Neutrophil (primary cell): Measurements from ENCODE around the gene NDC1.

Experiments used
- H3K27ac ChIP-seq: fragments of 200-600 bp; sonication (generic); 2 replicates; pipeline ENCODE4 v1.5.1; 2016; ENCODE audit warnings: mild to moderate bottlenecking, moderate library complexity
- H3K27me3 ChIP-seq: fragments of 200-600 bp; sonication (generic); 2 replicates; pipeline ENCODE4 v1.6.0; 2016; ENCODE audit warnings: mild to moderate bottlenecking
- H3K36me3 ChIP-seq: fragments of 200-600 bp; sonication (generic); 2 replicates; pipeline ENCODE4 v1.5.1; 2017
- H3K4me1 ChIP-seq, 2 experiments: fragments of 200-600 bp in 1 of 2; sonication (generic) in 1 of 2; 1 replicate in 1 of 2; 2 replicates in 1 of 2; pipeline versions ENCODE4 v1.5.1 to v1.6.1; 2013 to 2016; ENCODE audit warnings: low read depth in 1 of 2, low read length in 1 of 2, mild to moderate bottlenecking in 1 of 2, moderate library complexity in 1 of 2; ENCODE audit not compliant: control insufficient read depth in 1 of 2, insufficient read depth in 1 of 2
- H3K4me3 ChIP-seq, 2 experiments: fragments of 200-600 bp in 1 of 2; sonication (generic) in 1 of 2; 1 replicate in 1 of 2; 2 replicates in 1 of 2; pipeline ENCODE4 v1.5.1; 2013 to 2016; ENCODE audit warnings: low read depth in 1 of 2, low read length in 1 of 2, mild to moderate bottlenecking in 1 of 2, moderate library complexity in 1 of 2
- H3K9me3 ChIP-seq: fragments of 200-600 bp; sonication (generic); 2 replicates; pipeline ENCODE4 v1.5.1; 2016
- TF ChIP-seq, protein P1 (sequence below): fragments of 200-600 bp; sonication (generic); IDR thresholded peaks from 2 replicates; pipeline ENCODE4 v1.5.1; 2016; ENCODE audit warnings: antibody characterized with exemption

Gene NDC1

DNA sequence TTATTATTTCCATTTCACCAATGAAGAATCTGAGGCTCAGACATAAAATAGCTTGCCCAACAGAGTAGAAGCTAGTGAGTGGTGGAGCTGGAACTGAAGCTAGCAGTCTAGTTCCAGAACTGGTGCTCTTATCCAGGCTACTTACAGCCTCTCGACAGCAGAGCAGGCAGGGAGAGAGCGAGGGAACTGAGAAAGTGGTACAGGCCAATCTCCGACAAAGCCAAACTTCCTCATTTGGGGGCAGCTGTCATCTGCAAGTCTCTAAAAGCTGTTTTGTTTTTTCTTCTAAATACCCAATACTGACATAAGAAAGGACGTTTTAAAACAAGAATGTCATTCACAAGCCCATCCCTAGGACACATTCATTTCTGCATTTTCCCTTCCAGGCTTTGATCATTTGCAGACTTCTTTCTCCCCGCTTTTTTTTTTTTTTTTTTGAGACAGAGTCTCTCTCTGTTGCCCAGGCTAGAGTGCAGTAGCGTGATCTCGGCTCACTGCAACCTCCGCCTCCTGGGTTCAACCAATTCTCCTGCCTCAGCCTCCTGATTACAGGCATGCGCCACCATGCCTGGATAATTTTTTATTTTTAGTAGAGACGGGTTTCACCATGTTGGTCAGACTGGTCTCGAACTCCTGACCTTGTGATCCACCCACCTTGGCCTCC is 31.5 kb upstream of the NDC1 start:
- Histone ChIP-seq H3K4me3 (no peak overlapping the region), H3K9me3 (no peaks in the 10 kb centered on the region), H3K27me3 (no peaks in the 10 kb centered on the region), H3K36me3 (peaks cover 88% of the 10 kb centered on the region), H3K4me1 (no peaks in the 10 kb centered on the region), H3K27ac (no peak overlapping the region)
- TF ChIP-seq, protein P1, sequence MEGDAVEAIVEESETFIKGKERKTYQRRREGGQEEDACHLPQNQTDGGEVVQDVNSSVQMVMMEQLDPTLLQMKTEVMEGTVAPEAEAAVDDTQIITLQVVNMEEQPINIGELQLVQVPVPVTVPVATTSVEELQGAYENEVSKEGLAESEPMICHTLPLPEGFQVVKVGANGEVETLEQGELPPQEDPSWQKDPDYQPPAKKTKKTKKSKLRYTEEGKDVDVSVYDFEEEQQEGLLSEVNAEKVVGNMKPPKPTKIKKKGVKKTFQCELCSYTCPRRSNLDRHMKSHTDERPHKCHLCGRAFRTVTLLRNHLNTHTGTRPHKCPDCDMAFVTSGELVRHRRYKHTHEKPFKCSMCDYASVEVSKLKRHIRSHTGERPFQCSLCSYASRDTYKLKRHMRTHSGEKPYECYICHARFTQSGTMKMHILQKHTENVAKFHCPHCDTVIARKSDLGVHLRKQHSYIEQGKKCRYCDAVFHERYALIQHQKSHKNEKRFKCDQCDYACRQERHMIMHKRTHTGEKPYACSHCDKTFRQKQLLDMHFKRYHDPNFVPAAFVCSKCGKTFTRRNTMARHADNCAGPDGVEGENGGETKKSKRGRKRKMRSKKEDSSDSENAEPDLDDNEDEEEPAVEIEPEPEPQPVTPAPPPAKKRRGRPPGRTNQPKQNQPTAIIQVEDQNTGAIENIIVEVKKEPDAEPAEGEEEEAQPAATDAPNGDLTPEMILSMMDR, result no peak

DNA sequence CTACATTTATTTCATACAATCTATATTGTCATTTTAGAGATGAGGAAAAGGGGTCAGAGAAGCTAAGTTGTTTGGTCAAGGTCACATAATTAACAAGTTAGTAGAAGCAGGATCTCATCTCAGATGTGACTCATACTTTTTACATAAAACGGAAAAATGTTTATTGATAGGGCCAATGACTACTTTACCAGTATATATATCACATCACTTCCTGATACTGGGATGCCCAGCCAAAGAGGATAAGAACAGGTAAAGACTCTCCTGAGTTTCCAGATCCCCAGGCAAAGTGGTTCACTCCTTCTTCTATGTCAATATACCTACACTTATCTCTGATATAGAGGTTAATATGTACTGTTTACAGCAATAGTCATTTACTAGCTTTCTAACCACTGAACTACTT is 30.5 kb upstream of the NDC1 start:
- Histone ChIP-seq H3K9me3 (no peaks in the 10 kb centered on the region), H3K27me3 (no peaks in the 10 kb centered on the region), H3K36me3 (peaks cover 87% of the 10 kb centered on the region), H3K4me3 (no peak overlapping the region), H3K27ac (no peak overlapping the region), H3K4me1 (no peaks in the 10 kb centered on the region)
- TF ChIP-seq, protein P1, result no peak

DNA sequence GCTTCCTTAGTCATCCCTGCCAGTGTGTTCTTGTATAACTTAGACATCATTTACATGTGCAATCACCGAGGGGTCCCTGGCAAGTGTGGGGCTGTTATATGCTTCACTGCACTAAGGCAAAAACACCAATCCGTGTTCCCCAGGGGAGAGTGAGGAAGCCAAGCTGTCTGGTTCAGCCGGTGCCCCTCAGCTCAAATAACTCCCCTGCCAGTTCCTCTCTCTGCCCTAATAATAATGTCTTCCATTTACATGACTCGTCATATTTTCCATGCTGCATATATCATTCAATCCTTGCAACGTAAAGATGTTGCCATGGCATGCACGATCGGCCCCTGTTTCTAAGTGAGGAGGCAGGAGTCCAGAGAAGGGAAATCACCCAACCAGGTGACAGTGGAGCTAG is 24.4 kb upstream of the NDC1 start:
- H3K27me3 ChIP-seq, result no peaks in the 10 kb centered on the region
- H3K36me3 ChIP-seq, result peaks cover 81% of the 10 kb centered on the region
- TF ChIP-seq, protein P1, result no peak
- H3K4me3 ChIP-seq, result no peak overlapping the region
- no peak overlapping the region for H3K27ac ChIP-seq
- no peaks in the 10 kb centered on the region for H3K4me1 ChIP-seq
- H3K9me3 ChIP-seq, result no peaks in the 10 kb centered on the region

DNA sequence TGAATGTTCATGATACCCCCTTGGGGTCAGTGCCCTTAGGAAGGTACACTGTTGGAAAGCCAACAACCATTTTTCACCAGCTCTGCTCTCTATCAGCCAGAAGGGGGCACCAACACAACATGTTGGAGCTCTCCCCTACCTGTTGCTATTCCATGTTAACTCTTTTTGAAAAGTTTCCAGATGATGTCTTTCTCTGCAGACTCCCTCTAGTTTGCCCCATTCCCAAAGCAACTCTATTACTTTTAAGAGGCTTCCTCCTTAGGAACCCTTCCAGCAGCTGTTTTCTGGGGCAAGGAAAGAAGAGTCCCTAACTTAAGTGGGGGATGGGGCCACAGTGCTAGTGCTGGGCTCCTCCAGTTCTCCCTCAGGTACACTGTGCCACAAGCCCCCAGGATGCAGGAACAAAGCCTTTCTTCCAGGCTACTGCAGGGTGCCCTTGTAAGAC is 22.9 kb upstream of the NDC1 start:
- Histone ChIP-seq H3K27me3 (no peaks in the 10 kb centered on the region), H3K9me3 (no peaks in the 10 kb centered on the region), H3K27ac (no peak overlapping the region), H3K4me1 (no peaks in the 10 kb centered on the region), H3K36me3 (peaks cover 84% of the 10 kb centered on the region), H3K4me3 (no peak overlapping the region)
- TF ChIP-seq, protein P1, result peak; percentile 60

DNA sequence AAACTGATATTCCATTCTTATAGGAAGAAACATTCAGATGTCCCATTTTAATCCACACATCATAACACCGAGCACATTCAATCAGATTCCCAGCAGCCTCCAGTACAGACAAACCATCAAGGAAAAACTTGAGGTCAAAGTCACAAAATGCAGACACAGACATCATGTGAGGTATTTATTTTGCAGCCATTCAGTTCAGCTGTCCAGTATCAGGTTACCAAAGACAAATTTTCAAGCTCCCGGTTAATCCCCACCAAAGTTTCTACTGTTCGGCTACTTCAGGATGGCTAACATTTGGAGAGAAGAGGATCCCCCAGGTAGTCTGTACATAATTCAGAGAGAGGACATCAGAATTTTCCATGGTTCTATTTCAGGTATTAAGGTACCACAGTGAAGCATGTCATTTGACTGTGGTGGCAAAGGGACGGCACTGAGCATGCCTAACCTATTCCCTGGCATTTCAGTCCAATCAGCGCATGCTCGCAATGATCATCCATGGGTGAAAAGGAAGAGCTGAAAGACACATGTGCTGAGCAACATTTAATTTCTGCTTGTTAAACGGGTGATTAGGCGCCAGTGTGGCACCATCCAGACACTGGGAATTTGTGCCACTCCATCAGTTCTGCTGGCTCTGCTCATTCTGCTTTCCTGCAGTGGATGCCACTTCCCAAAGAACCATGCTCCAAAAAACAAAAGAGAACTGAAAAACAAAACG is 13.6 kb upstream of the NDC1 start:
- TF ChIP-seq, protein P1, result no peak
- Histone ChIP-seq H3K9me3 (no peaks in the 10 kb centered on the region), H3K36me3 (peaks cover 57% of the 10 kb centered on the region), H3K4me1 (no peaks in the 10 kb centered on the region), H3K4me3 (no peak overlapping the region), H3K27ac (no peak overlapping the region), H3K27me3 (no peaks in the 10 kb centered on the region)
